Right lung (tissue), 10 donors: ENCODE data around the gene HEXA. TPM values are rescaled to one million over a fixed set of nuclear protein-coding genes. Genes with fewer than 3 reads are reported as not detected.
"Not testable (repeated sequence)": the region's sequence is repeated elsewhere in the genome, so short reads cannot be mapped to it uniquely, and the experiment has no call there.

ENCODE experiments used
- DNase-seq, 2 donors: peaks; one replicate each; pipeline ENCODE4 v3.0.0-alpha.2; 2013
- long read RNA-seq, 8 donors: transcript quantifications; one replicate each; lab custom pipeline, GENCODE V29; 2026
- polyA plus RNA-seq, 5 donors: library from polyadenylated mRNA; unstranded; fragments of 120-200 nt; gene quantifications; one replicate each; pipeline versions ENCODE4 v1.2.1 to v1.2.3, GENCODE V29; 2013; ENCODE audit warnings: inconsistent platforms in 1 of 5, low replicate concordance in 1 of 5; ENCODE audit not compliant: insufficient read length in 5 of 5, insufficient read depth in 1 of 5

Gene HEXA
- 100 to 1,000 TPM in 1 of 5 donors, 10 to 100 TPM in 4; 67.9 to 105 (median 82.1) TPM for polyA plus RNA-seq
- long read RNA-seq, donor 1, full-length matches to known transcripts, result 34 of 41 reads
- long read RNA-seq, donor 1, partial matches to known transcripts, result 7 of 41 reads
- long read RNA-seq, donor 1, other reads (novel, unspliced or antisense), result 0 of 41 reads
- long read RNA-seq, donor 2, full-length matches to known transcripts, result 14 of 19 reads
- long read RNA-seq, donor 2, partial matches to known transcripts, result 5 of 19 reads
- long read RNA-seq, donor 2, other reads (novel, unspliced or antisense), result 0 of 19 reads
- long read RNA-seq, donor 3, full-length matches to known transcripts, result 15 of 26 reads
- long read RNA-seq, donor 3, partial matches to known transcripts, result 11 of 26 reads
- long read RNA-seq, donor 3, other reads (novel, unspliced or antisense), result 0 of 26 reads
- long read RNA-seq, donor 4, full-length matches to known transcripts, result 8 of 8 reads
- long read RNA-seq, donor 4, partial matches to known transcripts, result 0 of 8 reads
- long read RNA-seq, donor 4, other reads (novel, unspliced or antisense), result 0 of 8 reads
- long read RNA-seq, donor 5, full-length matches to known transcripts, result 18 of 24 reads
- long read RNA-seq, donor 5, partial matches to known transcripts, result 6 of 24 reads
- long read RNA-seq, donor 5, other reads (novel, unspliced or antisense), result 0 of 24 reads
- long read RNA-seq, donor 6, full-length matches to known transcripts, result 29 of 29 reads
- long read RNA-seq, donor 6, partial matches to known transcripts, result 0 of 29 reads
- long read RNA-seq, donor 6, other reads (novel, unspliced or antisense), result 0 of 29 reads
- long read RNA-seq, donor 7, full-length matches to known transcripts, result 16 of 22 reads
- long read RNA-seq, donor 7, partial matches to known transcripts, result 6 of 22 reads
- long read RNA-seq, donor 7, other reads (novel, unspliced or antisense), result 0 of 22 reads
- long read RNA-seq, donor 8, full-length matches to known transcripts, result 8 of 8 reads
- long read RNA-seq, donor 8, partial matches to known transcripts, result 0 of 8 reads
- long read RNA-seq, donor 8, other reads (novel, unspliced or antisense), result 0 of 8 reads

DNA sequence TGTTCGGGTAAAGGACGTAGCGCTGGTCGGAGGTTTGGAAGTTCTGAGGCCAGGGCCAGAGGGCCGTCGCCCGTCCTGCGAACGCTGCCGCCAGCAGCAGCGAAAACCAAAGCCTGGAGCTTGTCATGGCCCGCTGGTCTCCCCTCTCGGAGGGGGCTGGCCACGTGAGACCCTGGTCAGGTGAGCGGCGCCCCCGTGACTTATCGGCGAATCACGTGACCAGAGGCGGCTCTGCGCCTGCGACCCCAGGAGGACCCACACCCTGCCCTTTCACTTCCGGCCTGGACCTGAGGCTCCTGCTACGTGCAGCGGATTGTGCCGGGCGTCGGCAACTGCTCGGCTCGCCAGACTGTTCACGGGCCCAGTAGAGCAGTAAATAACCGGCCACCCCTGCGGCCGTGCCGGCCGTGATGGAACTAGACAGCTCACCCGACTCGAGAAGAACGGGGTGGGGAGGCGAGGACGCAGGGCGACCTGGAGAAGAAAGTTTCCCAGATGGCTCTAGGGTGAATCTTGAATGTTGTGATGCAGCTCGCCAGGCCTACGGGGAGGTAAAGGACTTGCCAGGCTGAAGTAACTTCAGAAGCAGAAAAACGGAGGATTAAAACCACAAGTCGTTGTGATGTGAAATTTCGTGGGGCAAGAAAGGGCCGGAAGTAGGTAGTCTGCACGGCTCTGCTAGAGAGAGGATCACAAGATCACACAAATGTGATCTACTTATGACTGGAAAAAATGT is at the start of gene HEXA:
HEXA (minus strand) TSS at position 169 of the 736 bp plus-strand sequence; CDS start at position 127, 42 bp downstream.
- peak; percentile 96 to 97 for DNase-seq

DNA sequence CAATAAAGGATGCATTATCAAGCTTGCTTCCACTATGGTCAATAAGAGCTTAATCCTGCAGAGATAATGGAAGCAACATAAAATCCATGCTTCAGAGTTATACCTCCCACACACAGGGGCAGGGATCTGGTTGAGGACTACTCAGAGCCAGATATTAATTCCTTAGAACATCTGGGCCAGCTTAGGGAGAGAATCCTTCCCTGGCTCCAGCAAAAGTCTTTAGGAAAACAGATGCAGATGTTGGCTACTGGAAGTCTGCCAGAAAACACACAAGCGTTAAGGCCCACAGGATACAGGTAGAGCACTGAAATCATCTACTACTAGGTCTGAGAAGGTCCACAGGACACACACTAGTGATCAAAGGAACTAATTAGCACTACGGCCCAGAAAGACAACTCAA is 47.4 kb upstream of the HEXA start:
- no peak for DNase-seq

GRCh38 chr15:72421484-72421883 is 45.7 kb upstream of the HEXA start:
- DNase-seq, result no peak

DNA sequence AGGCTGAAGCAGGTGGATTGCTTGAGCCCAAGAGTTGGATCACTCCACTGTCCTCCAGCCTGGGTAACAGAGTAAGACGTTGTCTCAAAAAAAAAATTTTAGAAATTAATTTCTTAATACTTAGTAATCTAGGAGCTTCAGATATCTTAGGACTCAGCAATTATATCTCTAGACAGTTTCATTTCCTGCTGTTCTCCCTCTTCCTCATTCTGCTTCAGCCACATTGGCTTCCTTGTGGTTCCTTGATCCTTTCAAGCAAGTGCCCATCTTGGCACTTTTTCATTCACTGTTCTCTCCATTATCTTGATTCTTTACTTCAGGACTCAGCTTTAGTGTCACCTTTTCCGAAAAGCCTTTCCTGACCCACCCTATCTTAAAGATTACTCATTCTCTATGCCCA is 44.8 kb upstream of the HEXA start:
- no peak for DNase-seq

DNA sequence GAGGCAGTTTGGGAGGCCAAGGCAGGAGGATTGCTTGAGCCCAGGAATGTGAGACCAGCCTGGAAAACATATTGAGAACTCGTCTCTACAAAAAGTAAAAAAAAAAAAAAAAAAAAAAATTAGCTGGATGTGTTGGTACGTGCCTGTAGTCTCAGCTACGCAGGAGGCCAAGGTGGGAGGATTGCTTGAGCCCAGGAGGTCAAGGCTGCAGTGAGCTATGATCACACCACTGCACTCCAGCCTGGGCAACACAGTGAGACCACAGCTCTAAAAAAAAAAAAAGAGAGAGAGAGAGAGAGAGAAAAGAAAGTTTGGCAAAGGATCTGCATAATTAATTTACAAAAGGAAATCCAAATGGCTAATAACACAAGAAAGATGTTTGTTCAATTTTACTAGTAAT is 44.0 kb upstream of the HEXA start:
- not testable (repeated sequence) for DNase-seq

- no peak for DNase-seq
These were observed 39.5 kb upstream of the HEXA start for GRCh38 chr15:72415304-72415703.

- not testable (repeated sequence) for DNase-seq
These were observed 37.5 kb upstream of the HEXA start for GRCh38 chr15:72413337-72413736.

DNA sequence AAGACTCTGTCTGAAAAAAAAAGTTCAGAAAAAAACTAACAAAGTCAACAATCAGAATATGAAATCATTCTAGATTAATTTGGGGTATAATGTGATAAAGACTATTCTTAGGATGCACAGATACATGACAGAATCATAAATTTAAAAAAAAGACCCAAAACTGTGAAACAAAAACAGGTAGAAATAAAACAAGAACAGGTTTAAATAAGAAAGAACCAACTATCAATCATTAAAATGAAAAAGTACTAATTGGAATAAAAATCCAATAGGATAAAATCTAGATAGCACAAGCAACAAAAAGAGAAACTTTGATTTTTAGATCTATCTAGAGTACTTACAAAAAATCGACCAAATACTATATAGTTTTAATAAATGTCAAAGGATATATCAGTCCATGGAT is 35.7 kb upstream of the HEXA start:
- DNase-seq, result no peak

DNA sequence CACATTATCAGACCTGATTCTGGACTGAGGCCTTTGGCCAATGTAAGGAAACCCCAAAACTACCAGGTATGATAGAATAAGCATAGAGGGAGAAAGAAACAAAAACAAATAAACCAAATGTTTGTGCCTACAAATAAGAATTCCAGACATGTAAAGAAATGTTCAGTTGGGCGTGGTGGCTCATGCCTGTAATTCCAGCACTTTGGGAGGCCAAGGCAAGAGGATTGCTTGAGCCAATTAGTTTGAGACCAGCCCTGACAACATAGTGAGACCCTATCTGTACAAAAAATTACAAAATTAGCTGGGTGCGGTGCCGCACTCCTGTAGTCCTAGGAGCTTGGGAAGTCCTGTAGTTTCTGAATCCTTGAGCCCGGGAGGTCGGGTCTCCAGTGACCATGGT is 35.3 kb upstream of the HEXA start:
- no peak for DNase-seq

GRCh38 chr15:72406936-72407335 is 31.1 kb upstream of the HEXA start:
- no peak for DNase-seq

- DNase-seq, result no peak
These were observed 29.0 kb upstream of the HEXA start for GRCh38 chr15:72404841-72405240.

DNA sequence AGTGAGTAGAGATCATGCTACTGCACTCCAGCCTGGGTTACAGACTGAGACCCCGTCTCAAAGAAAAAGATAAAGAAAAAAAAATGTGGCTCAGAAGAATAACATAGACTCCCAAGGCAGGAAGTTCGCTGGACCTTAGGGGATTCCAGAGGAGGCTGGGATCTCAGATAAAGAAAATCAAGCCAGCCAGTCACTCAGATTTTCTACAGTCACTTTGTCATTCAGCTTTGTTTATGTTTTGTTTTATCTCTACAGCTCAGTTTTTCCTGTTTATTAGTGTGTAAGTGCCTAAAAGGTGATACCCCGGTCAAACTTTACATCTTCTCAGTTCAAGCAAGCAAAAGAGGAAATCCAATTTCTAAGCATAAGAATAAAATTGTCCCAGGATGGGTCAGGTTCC is 28.5 kb upstream of the HEXA start:
- DNase-seq, result no peak

DNA sequence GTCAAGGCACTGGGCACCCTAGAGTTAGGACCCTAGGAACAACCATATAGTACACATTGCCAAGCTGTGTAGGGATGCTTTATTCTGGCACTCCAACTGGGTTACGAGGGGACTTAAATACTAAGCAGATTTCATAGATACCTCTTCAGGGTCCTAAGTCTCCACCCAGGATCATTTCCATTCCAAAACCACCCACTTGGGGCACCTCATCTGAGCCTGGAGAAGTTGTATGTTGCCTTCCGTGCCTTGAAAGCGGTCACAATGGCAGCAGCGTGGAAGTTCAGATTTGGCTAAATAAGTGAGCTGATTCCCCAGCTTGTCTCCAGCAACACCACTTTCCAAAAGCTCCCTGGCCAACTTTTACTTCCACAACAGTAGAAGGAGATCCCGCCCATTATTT is 26.9 kb upstream of the HEXA start:
- DNase-seq, result no peak

DNA sequence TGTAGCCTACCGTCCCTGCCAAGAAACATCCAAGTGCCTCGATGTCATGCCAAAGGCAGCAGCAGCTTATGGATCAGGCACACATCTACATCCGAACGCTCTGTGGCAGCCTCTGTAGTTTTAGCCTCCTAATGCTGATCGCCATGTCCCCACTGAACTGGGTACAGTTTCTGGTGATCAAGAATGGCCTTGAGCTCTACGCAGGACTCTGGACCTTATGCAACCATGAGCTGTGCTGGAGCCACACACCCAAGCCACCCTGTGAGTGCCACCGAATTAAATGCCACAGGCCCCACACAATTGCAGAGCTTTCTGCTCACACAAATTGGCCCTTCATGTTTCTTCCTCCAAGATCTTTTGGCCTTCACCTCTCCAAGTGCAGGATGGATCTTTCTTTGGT is 22.8 kb upstream of the HEXA start:
- DNase-seq, result no peak

DNA sequence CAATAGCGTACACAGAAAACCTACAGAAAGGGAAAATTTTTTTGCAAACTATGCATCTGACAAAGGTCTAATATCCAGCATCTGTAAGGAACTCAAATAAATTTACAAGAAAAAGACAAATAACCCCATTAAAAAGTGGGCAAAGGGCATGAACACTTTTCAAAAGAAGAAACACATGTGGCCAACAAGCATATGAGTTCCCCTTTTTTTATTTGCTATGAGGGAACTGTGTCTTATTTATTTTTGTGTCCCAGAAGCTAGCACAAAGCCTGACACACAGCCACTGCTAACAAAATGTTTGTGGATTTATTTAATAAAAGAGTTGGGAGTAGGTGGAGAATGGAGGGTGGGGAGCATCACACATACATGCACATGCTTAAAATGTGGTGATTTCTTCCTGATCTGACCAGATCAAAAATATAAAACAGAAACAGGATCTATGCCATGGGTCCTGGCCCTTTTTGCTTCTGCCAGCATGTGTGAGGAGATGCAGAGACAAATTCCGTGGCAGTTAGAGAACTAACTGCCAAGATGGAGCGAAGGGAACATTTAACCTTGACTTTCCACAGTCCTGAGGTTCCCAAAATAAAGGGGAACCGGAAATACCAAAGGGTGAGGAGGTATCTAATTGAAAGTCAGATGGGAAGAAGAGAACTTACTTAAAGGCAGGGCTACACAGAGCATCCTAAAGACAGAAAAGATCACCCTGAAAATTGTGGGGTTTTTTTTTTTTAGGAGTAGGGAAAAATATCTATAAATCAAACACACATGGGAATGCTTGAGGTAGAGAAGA is 22.2 kb upstream of the HEXA start, which contains the start of gene TMEM202:
TMEM202 (plus strand) TSS at position 510 of the 793 bp plus-strand sequence; CDS start at position 532, 22 bp downstream.
- no peak for DNase-seq

DNA sequence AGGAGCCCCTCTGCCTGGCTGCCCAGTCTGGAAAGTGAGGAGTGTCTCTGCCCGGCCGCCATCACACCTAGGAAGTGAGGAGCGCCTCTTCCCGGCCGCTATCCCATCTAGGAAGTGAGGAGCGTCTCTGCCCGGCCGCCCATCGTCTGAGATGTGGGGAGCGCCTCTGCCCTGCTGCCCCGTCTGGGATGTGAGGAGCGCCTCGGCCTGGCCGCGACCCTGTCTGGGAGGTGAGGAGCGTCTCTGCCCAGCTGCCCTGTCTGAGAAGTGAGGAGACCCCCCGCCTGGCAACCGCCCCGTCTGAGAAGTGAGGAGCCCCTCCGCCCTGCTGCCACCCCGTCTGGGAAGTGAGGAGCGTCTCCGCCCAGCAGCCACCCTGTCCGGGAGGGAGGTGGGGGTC is 20.5 kb upstream of the HEXA start:
- DNase-seq, result not testable (repeated sequence)

GRCh38 chr15:72389231-72389630 is 13.4 kb upstream of the HEXA start:
- DNase-seq, result no peak

GRCh38 chr15:72387741-72388140 is 11.9 kb upstream of the HEXA start:
- no peak for DNase-seq

GRCh38 chr15:72382146-72382545 is 6.3 kb upstream of the HEXA start:
- DNase-seq, result no peak

GRCh38 chr15:72380743-72381142 is 4.9 kb upstream of the HEXA start:
- no peak for DNase-seq
